ENCODE measurements around the gene COL4A1. TPM values are rescaled to one million over a fixed set of nuclear protein-coding genes. Genes with fewer than 3 reads are reported as not detected.

COL4A1 gene
- total RNA-seq, 2 experiments from 2014 or later, result not detected

DNA sequence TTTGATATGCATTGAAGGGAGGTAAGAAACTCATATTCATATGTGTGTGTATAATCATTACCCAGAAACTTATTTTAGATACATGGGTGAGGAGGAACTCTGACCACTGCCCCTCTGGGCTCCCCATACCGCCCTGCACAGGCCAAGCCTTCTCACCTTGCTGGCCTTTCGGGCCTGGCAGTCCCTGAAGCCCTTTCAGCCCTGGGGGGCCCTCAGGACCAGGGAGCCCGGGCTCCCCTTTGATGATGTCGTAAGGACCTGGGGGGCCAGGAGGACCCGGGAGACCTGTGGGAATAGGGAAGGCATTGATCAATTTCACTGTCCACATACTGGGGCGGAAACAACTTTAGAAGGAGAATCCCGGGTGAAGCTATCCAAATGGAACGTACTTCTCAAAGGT, 142.3 kb downstream of the COL4A1 start:
- no peaks in the 10 kb centered on the region for H3K4me1 Mint-ChIP-seq
- H3K9me3 Mint-ChIP-seq, result no peaks in the 10 kb centered on the region
- no peaks in the 10 kb centered on the region for H3K36me3 Mint-ChIP-seq
- H3K27ac Mint-ChIP-seq, result no peak overlapping the region
- no peak overlapping the region for H3K4me3 Mint-ChIP-seq
- peaks cover 4% of the 10 kb centered on the region for H3K27me3 Mint-ChIP-seq
- no peak for DNase-seq

GRCh38 chr13:110162866-110163658, 143.9 kb downstream of the COL4A1 start:
- no peaks in the 10 kb centered on the region for H3K36me3 Mint-ChIP-seq
- peaks cover 4% of the 10 kb centered on the region for H3K27me3 Mint-ChIP-seq
- no peaks in the 10 kb centered on the region for H3K4me1 Mint-ChIP-seq
- H3K27ac Mint-ChIP-seq, result no peak overlapping the region
- DNase-seq, result no peak
- H3K9me3 Mint-ChIP-seq, result no peaks in the 10 kb centered on the region
- H3K4me3 Mint-ChIP-seq, result no peak overlapping the region

GRCh38 chr13:110162053-110162452, 144.9 kb downstream of the COL4A1 start:
- Mint-ChIP-seq H3K27me3 (no peaks in the 10 kb centered on the region), H3K36me3 (no peaks in the 10 kb centered on the region), H3K27ac (no peak overlapping the region), H3K4me1 (no peaks in the 10 kb centered on the region), H3K4me3 (no peak overlapping the region), H3K9me3 (no peaks in the 10 kb centered on the region)
- DNase-seq, result no peak

DNA sequence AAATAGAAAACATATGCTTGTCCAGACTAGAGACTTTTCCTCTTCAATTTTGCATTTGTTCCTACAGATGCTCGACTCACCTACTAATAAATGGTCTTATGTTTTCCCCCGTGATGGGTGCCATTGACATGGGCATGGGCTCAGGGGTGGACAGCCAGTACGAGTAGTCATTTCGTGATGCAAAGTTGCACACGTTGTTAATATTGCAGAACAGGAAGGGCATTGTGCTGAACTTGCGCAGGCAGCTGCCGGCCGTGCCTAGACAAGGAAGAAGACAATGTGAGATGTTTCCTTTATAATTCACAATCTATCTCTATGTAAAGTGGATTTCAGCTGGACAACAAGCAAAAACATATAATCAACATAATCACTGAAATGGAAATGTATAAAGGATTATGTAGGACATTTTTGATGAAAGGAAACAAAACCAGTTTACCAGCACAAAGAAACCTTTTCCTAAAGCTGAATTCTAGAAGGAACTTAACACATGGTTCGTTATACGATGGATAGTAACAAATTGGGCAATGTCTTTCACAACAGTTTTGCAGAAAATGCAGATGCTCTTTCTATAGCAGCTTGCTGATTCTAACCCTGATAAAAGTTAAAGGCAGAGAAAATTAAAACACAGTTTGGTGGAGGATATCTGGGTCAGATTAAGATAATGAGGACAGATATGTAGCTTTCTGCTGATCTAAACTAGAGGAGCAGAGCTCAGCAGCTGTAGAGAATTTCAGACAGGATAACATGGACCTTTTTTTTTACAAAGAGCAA, 145.7 kb downstream of the COL4A1 start:
- no peak for DNase-seq
- Mint-ChIP-seq H3K36me3 (no peaks in the 10 kb centered on the region), H3K4me1 (no peaks in the 10 kb centered on the region), H3K9me3 (no peaks in the 10 kb centered on the region), H3K27me3 (no peaks in the 10 kb centered on the region), H3K4me3 (no peak overlapping the region), H3K27ac (no peak overlapping the region)

DNA sequence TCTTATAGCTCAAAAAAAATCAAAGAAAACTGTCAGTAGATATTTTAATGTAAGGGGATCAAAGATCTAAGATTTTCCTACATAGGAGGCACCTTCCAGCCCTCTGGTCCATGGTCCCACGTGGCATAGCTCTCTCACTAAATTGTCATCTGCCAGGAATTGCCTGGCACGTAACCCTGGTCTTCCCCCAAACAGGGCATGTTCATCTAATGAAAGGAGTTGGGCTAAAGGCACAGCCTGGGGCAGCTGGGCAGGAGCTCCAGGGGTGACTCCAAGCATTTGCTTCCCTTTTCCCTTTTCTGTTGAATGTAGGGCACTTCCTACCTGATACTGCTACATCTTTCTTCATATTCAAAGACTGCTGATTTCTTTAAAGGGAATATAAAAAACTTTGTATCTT, 148.7 kb downstream of the COL4A1 start:
- Mint-ChIP-seq H3K27ac (no peak overlapping the region), H3K36me3 (no peaks in the 10 kb centered on the region), H3K9me3 (no peaks in the 10 kb centered on the region), H3K27me3 (no peaks in the 10 kb centered on the region), H3K4me3 (no peak overlapping the region), H3K4me1 (no peaks in the 10 kb centered on the region)
- DNase-seq, result no peak

- Mint-ChIP-seq H3K4me1 (no peaks in the 10 kb centered on the region), H3K9me3 (no peaks in the 10 kb centered on the region), H3K36me3 (no peaks in the 10 kb centered on the region), H3K27me3 (no peaks in the 10 kb centered on the region), H3K4me3 (no peak overlapping the region), H3K27ac (no peak overlapping the region)
- no peak for DNase-seq
Measured at GRCh38 chr13:110157718-110158117, 149.2 kb downstream of the COL4A1 start.

DNA sequence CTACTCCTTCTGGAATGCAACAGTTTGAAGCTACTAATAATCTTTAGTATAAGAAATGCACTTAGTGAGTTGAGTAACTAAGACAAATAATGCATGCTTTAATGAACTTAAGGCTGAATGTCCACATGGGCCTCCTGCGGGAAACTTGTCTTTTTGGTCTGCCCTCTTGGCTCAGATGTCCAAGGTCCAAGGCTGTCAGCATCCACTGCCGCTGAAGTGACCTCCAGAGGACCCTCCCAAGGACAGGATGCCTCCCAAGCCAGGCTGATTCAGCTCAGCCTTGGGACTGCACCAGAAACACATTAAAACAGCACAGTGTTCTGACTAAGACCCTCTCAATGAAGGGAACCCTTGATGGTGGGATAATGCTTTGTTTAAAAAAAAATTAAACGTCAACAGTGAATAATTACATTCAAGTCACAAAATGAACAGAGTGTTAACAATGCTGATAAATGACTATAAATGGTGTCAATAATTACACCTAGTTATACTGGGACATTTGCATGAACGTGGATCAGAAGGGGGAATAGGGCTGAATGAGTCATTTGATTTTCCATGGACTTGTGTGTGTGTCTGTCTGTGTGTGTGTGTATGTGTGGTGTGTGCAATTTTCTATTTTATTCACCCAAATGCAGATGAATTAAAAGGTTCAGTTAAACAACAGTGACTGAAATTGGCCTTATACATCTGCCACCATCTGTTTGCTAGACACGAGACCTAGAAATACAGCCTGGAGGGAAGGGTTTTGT, 150.5 kb downstream of the COL4A1 start:
- H3K27ac Mint-ChIP-seq, result no peak overlapping the region
- H3K27me3 Mint-ChIP-seq, result no peaks in the 10 kb centered on the region
- no peaks in the 10 kb centered on the region for H3K4me1 Mint-ChIP-seq
- H3K9me3 Mint-ChIP-seq, result no peaks in the 10 kb centered on the region
- no peak for DNase-seq
- H3K4me3 Mint-ChIP-seq, result no peak overlapping the region
- H3K36me3 Mint-ChIP-seq, result no peaks in the 10 kb centered on the region

GRCh38 chr13:110155072-110155471, 151.9 kb downstream of the COL4A1 start:
- no peaks in the 10 kb centered on the region for H3K4me1 Mint-ChIP-seq
- H3K4me3 Mint-ChIP-seq, result no peak overlapping the region
- no peak overlapping the region for H3K27ac Mint-ChIP-seq

DNA sequence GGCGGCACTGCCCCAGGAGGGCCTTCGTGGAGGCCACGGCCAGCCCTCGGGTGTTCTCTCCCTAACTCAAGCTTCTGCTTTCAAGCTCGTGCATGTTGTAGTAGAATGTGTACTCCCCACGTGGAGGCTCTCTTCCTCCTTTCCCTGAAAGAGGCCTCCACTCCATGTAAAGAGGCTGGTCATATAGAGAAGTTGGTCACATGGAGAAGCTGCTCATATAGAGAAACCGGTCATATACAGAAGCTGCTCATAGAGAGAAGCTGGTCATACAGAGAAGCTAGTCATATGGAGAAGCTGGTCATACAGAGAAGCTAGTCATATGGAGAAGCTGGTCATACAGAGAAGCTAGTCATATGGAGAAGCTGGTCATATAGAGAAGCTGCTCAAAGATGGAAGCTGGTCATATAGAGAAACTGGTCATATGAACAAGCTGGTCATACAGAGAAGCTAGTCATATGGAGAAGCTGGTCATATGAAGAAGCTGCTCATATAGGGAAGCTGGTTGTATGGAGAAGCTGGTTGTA, 152.5 kb downstream of the COL4A1 start:
- Mint-ChIP-seq H3K27ac (no peak overlapping the region), H3K4me3 (no peak overlapping the region)

More at GRCh38 chr13:110155072-110155471, 151.9 kb downstream of the COL4A1 start:
- DNase-seq, result no peak
- peaks cover 4% of the 10 kb centered on the region for H3K27me3 Mint-ChIP-seq
- no peaks in the 10 kb centered on the region for H3K36me3 Mint-ChIP-seq
- H3K9me3 Mint-ChIP-seq, result no peaks in the 10 kb centered on the region

GRCh38 chr13:110152351-110152750, 154.6 kb downstream of the COL4A1 start:
- Mint-ChIP-seq H3K27me3 (peaks cover 4% of the 10 kb centered on the region), H3K36me3 (no peaks in the 10 kb centered on the region), H3K9me3 (no peaks in the 10 kb centered on the region), H3K4me1 (no peaks in the 10 kb centered on the region), H3K4me3 (no peak overlapping the region), H3K27ac (no peak overlapping the region)
- no peak for DNase-seq

More for the DNA sequence above, 152.5 kb downstream of the COL4A1 start:
- Mint-ChIP-seq H3K27me3 (peaks cover 4% of the 10 kb centered on the region), H3K9me3 (no peaks in the 10 kb centered on the region), H3K4me1 (no peaks in the 10 kb centered on the region), H3K36me3 (no peaks in the 10 kb centered on the region)
- no peak for DNase-seq

DNA sequence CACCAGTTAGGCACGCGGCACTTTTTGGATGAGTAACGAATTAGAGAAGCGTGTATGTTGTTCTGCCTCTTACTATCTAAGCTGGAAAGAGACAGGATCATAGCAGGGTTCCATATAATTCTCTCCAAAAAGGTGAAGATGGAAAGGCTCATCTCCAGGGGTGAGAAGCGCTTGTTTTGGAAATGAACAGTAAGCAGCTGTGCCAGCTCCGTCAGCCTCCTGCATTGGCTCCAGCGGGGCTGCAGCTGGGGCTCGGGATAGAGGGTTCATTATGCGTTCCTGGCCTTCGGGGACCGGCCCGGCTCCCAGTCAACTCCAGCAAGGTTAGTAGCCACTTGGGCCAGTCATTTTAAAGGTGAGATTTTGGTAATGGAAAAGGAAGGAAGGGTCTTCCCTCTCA, 155.5 kb downstream of the COL4A1 start:
- no peaks in the 10 kb centered on the region for H3K9me3 Mint-ChIP-seq
- H3K27ac Mint-ChIP-seq, result no peak overlapping the region
- no peaks in the 10 kb centered on the region for H3K4me1 Mint-ChIP-seq
- DNase-seq, result no peak
- H3K4me3 Mint-ChIP-seq, result no peak overlapping the region
- no peaks in the 10 kb centered on the region for H3K36me3 Mint-ChIP-seq
- peaks cover 4% of the 10 kb centered on the region for H3K27me3 Mint-ChIP-seq

DNA sequence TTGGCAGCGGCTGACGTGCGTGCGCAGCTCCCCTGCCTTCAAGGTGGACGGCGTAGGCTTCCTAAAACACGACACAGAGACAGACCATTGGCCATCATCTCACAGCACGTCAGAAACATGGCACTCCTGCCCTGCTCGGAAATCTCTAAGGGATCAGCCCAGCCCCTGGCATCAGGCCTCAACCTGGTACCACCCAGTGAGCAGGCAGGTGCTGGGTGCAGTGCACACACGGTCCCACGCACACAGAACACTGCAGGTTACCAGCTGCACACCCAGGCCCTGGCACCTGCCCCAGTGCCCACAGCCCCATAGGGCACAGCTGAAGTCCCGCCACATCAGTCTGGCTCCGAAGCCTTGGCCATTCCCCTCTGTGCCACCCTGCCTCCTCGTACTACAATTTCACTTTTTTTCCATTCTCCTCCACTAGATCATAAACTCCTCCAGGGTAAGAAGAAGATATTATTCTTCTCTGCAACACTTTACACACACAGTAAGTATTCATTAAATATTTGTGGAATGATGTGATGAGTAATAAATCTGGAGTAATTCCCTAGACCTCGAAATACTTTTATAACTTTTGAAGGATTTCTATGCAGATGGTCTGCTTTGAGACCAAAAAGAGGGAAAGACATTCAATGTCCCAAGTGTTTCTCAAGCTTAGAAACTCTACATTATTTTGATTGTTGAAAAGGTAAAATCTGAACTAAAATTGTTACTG, 156.4 kb downstream of the COL4A1 start:
- H3K4me1 Mint-ChIP-seq, result no peaks in the 10 kb centered on the region
- H3K36me3 Mint-ChIP-seq, result no peaks in the 10 kb centered on the region
- H3K27me3 Mint-ChIP-seq, result peaks cover 4% of the 10 kb centered on the region

DNA sequence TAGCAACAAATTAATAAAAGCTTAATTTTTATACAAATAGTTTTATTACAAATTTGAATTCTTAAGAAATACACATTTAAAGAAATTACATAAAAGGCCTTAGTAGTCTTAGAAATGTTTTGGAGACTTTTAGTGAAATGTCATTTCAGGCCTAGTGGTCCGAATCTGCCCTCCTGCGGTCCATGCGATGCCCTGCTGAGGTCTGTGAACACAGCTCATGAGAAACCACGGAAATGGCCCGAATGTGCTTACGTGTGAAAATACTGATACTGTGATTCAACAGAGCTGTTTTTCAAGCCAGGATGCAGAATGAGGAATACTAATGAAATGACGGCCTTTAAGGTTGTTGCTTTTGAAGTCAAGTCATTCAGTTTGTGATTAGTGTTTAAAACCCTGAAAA, 157.9 kb downstream of the COL4A1 start:
- no peak overlapping the region for H3K27ac Mint-ChIP-seq
- H3K36me3 Mint-ChIP-seq, result no peaks in the 10 kb centered on the region
- DNase-seq, result no peak
- peaks cover 1% of the 10 kb centered on the region for H3K9me3 Mint-ChIP-seq
- H3K4me1 Mint-ChIP-seq, result no peaks in the 10 kb centered on the region
- no peak overlapping the region for H3K4me3 Mint-ChIP-seq
- H3K27me3 Mint-ChIP-seq, result peaks cover 6% of the 10 kb centered on the region

More for the DNA sequence above, 156.4 kb downstream of the COL4A1 start:
- H3K27ac Mint-ChIP-seq, result no peak overlapping the region
- H3K4me3 Mint-ChIP-seq, result no peak overlapping the region
- DNase-seq, result no peak
- peaks cover 1% of the 10 kb centered on the region for H3K9me3 Mint-ChIP-seq

DNA sequence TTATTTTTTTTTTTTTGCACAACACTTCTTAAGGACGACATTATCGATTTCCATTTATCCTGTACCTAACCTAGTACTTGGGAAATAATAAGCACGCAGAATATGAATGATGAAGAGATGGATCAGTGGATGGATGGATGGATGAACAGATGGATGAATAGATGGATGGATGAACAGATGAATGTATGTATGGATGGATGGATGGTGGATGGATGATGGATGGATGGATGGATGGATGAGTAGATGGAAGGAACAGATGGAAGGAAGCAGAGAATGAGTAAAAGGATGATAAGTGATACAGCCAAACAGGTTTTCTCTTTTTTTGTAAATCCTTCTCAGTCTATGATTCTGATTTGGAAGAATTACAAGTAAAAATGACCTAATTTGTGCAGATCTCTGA, 166.9 kb downstream of the COL4A1 start:
- DNase-seq, result no peak
- Mint-ChIP-seq H3K9me3 (peaks cover 13% of the 10 kb centered on the region), H3K36me3 (no peaks in the 10 kb centered on the region), H3K27me3 (peaks cover 59% of the 10 kb centered on the region), H3K4me1 (peaks cover 14% of the 10 kb centered on the region), H3K4me3 (no peak overlapping the region), H3K27ac (no peak overlapping the region)

Measured in activated naive CD8-positive, alpha-beta T cell treated with anti-CD3 and anti-CD28 coated beads for 36 hours (primary cell).